NCI-H524 treated with DMSO at 0.1 percent for 48 hours (cell line): ENCODE measurements around the gene ZNF677.
"Not testable (repeated sequence)": the region's sequence is repeated elsewhere in the genome, so short reads cannot be mapped to it uniquely, and the experiment has no call there.

Experiments
- DNase-seq: peaks from one replicate; lab custom pipeline; 2025; lab: John Stamatoyannopoulos, UW

The ZNF677 gene

GRCh38 chr19:53254411-53255341 lies at the start of gene ZNF677:
ZNF677 (minus strand) TSS chr19:53254873; CDS start chr19:53251550, 3,323 bp downstream.
- DNase-seq: no peak

GRCh38 chr19:53301341-53301740 lies 46.7 kb upstream of the ZNF677 start:
- not testable (repeated sequence) for DNase-seq

- DNase-seq: no peak
Measured at GRCh38 chr19:53294786-53295441, 40.2 kb upstream of the ZNF677 start.

GRCh38 chr19:53290758-53291549 lies 36.3 kb upstream of the ZNF677 start:
- no peak for DNase-seq

- no peak for DNase-seq
Measured at GRCh38 chr19:53285087-53285486, 30.4 kb upstream of the ZNF677 start.

- DNase-seq: not testable (repeated sequence)
Measured at GRCh38 chr19:53281947-53282346, 27.3 kb upstream of the ZNF677 start.

- DNase-seq: no peak
Measured at GRCh38 chr19:53275480-53275879, 20.8 kb upstream of the ZNF677 start.

GRCh38 chr19:53272044-53272443 lies 17.4 kb upstream of the ZNF677 start:
- no peak for DNase-seq

- not testable (repeated sequence) for DNase-seq
Measured at GRCh38 chr19:53269861-53270260, 15.2 kb upstream of the ZNF677 start.

GRCh38 chr19:53267623-53268022 lies 12.9 kb upstream of the ZNF677 start, which contains the start of gene VN1R4:
VN1R4 (minus strand) TSS chr19:53267723; CDS start chr19:53267665, 58 bp downstream.
- DNase-seq: not testable (repeated sequence)

GRCh38 chr19:53257715-53258342 lies 3.2 kb upstream of the ZNF677 start, which contains the start of gene VN1R2:
VN1R2 (plus strand) TSS chr19:53258292; CDS start chr19:53258376, 84 bp downstream.
- DNase-seq: not testable (repeated sequence)

- DNase-seq: no peak
Measured at GRCh38 chr19:53246498-53246897, 8.2 kb downstream of the ZNF677 start.

- DNase-seq: no peak
Measured at GRCh38 chr19:53237114-53237777, 17.4 kb downstream of the ZNF677 start.

- no peak for DNase-seq
Measured at GRCh38 chr19:53224606-53225005, 30.1 kb downstream of the ZNF677 start.

- DNase-seq: not testable (repeated sequence)
Measured at GRCh38 chr19:53222716-53223115, 32.0 kb downstream of the ZNF677 start.

- no peak for DNase-seq
Measured at GRCh38 chr19:53212703-53213320, 41.9 kb downstream of the ZNF677 start.

- DNase-seq: not testable (repeated sequence)
Measured at GRCh38 chr19:53211554-53211953, 43.1 kb downstream of the ZNF677 start.

- no peak for DNase-seq
Measured at GRCh38 chr19:53196777-53197396, 57.8 kb downstream of the ZNF677 start.

GRCh38 chr19:53195265-53195903 lies 59.3 kb downstream of the ZNF677 start:
- DNase-seq: peak; percentile 5
